DMS 273 treated with DMSO at 0.1 percent for 48 hours (cell line): Measurements from ENCODE around the gene TDRD9.

Experiments used
- DNase-seq: peaks from one replicate; lab custom pipeline; 2025; lab: John Stamatoyannopoulos, UW

The TDRD9 gene

DNA sequence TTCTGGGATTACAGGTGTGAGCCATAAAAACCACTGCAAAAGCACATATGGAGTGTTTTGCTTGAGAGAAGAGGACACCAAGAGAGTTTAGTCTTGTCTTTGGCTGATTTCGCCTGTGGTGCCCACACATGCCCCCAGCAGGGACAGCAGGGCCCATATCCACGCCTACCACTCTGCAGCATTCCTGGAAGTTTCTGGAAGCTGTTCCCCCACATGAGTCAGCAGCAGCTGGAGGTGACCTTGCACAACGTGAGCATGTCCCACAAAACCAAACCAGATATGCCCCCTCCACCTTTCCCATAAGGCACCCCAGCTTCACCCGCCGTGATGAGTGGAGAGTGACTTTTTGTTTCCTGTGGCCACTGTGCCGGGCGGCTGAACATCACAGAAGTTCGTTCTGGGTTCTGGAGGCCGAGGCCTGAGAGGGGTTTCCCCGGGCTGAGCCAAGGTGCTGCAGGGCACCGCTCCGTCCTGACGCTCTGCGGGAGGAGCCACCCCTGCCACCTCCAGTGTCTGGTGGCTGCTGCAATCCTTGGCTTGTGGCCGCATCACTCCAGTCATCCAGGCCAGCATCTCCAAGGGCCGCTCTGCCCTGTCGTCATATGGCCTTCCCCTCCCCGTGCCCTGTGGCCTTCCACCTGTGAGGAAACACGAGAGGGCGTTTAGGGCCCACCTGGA lies 162.0 kb downstream of the TDRD9 start:
- no peak for DNase-seq

DNA sequence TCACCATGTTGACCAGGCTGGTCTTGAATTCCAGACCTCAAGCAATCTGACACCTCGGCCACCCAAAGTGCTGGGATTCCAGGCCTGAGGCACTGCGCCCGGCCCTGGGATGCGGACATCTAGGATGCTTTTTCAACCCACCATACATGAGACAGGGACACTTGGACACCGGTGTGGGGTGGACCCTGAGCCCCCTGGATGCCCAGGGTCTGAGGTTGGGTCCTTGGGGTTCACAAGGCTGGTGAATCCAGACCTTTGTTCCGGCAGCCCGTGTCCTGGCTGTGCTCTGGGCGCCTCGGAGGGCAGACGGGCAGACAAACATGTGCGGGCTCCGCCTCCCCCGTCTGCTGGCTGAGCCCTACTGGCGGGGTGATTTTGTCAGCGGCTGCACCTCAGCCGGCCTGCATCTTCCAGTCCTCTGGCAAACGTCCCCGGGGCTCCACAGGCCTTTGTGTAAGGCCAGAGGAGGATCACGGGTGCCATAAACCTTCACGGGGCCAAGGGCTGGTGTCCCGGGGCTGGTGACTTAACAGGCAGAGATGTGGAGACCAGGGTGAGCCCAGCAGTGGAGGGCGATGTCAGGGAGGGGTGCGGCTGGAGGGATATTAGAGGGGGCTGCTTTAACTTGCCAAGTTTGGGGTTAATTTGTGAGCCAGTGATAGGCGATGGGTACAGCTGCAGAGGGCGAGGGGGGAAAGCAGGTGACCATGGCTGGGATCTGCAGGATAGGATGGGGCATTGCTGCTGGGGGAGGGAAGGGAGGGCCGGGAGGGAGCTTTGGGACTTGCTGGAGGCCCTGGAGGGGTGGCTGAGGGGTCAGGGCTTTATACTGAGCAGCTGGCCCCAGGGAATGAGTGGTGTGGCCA lies 163.0 kb downstream of the TDRD9 start:
- DNase-seq: no peak

DNA sequence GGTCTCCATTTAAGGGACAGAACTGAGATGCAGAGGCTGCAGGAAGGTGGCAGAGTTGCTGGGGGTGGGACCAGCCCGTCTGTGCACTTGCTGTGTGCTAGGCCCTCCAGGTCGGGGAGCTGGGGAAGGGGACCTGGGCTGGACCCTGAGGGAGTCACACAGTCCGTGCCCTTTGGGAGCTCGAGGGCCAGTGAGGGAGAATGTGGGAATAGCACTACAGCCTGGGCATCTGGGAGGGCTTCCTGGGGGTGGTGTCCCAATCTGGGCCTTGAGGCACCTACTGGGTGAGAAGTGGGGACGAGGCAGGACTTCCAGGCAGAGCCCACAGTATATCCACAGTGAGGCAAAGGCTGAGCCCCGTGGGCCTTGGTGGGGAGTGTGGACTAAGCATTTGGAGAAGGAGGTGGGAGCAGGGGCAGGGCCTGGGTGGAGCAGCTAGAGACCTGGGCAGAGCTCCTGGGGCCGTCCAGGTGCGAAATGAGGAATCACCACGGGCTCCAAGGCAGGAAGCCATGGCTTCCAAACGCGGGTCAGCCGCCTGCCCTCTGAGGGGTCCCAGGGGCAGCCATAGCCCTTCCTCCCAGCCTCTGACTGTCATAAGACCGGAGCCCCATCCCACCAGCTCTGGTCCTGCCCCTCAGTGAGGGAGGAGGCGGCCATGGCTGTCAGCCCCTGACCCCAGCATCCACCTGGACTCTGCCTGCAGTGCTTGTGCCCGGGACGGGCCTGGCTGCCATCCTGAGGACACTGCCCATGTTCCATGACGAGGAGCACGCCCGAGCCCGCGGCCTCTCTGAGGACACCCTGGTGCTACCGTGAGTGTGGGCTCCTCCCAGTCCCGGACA lies 163.9 kb downstream of the TDRD9 start:
- no peak for DNase-seq

DNA sequence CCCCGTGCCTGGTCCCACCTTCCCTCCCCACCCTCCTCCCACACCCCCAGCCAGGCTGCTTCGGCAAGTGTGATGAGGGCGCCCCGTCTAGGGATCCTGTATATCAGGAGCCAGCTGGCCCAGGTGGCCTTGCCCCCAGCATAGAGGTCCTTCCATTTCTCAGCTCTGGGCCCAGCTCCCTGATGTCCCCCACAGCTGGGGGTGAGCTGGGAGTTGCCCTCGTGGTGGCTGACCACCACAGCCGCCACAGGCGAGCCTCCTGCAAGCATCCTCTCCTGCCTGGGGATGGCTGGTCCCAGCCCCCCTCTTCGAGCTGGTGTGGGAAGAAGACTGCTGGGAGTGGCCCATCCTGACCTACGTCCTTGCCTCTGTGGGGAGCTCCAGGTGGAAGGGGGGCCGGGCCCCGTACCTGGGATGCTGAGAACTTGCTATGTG lies 164.7 kb downstream of the TDRD9 start:
- DNase-seq: no peak

DNA sequence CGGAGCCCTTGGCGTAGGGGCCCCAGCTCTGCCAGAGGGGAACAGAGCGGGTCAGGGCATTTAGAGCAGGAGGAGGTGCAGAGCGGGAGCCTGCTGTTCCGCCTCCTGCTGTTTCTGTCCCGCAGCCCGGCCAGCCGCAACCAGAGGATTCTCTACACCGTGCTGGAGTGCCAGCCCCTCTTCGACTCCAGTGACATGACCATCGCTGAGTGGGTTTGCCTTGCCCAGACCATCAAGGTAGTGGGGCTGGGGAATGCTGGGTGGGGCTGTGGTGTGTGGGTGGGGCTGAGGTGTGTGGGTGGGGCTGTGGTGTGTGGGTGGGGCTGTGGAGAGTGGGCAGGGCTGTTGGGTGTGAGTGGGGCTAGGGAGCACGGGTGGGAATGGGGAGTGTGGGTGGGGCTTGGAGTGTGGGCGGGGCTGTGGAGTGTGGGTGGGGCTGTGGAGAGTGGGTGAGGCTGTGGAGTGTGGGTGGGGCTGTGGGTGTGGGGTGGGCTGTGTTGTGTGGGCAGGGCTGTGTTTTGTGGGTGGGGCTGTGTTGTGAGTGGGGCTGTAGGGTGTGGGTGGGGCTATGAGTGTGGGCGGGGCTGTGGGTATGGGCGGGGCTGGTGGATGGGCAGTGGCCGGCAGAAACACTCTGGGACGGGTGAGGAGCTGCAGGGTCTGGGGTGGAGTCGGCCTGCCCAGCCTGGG lies 165.3 kb downstream of the TDRD9 start:
- DNase-seq: no peak

DNA sequence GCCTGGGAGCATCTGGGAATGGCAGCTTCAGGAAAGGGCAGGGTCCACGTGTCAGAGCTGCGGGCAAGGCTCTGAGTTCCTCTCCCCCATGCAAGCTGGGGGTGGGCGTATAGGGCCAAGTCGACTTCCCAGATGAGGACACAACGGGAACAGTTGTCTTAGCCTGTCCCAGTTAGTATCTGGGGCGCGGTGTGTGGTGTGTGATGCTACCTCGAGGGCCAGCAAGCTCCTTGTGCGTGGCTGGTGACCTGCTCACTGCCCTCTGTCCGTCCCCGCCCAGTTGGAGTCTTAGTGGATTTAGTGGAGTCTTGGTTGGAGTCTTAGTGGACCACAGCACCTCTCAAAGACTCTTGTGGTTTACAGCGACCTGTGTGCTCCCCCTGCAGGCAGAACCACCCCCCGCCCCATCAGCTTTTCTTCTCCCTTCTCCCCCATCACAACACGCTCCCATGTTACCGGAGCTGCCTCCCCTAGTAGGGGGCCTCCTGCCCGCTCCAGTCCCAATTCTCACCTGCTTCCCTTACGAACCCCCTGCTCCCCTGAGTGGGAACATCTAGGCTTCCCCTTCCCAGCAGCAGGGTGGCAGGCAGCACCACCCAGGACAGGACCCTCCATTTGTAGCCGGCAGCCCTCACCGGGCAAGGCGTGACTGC lies 165.9 kb downstream of the TDRD9 start:
- no peak for DNase-seq

DNA sequence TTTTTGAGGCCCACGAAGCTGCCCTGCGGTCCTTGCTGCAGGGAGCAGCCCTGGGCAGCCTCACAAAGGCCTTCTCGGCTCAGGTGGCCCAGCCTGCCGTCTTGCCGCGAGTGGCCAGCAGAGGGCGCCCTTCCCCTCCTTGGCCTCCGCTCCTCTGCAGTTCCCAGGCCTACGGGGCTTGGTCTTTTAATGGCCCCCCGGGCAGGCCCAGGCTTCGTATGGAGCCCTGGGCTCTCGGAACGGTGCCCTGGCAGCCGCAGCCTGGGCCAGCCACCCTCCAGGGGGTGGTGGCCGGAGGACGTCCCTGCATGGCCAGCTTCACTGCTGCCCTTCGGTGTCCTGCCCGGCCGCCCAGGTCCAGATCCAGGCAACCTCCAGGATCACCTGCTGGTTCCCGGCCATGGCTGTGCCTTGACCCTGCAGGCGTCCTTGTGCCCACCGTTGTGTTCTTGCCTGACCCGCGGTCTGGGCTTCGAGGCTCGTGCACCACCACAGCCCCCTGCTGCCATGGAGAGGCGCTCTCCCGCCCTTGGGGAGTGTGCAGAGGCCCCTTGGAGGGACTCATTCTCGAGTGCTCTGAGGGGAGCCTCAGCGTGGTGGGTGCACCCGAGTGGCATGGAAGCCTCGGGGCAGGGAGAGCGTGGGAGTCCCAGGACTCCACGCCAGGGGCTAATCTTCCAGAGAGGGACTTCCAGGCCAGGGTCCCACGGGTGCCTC lies 166.6 kb downstream of the TDRD9 start:
- no peak for DNase-seq

DNA sequence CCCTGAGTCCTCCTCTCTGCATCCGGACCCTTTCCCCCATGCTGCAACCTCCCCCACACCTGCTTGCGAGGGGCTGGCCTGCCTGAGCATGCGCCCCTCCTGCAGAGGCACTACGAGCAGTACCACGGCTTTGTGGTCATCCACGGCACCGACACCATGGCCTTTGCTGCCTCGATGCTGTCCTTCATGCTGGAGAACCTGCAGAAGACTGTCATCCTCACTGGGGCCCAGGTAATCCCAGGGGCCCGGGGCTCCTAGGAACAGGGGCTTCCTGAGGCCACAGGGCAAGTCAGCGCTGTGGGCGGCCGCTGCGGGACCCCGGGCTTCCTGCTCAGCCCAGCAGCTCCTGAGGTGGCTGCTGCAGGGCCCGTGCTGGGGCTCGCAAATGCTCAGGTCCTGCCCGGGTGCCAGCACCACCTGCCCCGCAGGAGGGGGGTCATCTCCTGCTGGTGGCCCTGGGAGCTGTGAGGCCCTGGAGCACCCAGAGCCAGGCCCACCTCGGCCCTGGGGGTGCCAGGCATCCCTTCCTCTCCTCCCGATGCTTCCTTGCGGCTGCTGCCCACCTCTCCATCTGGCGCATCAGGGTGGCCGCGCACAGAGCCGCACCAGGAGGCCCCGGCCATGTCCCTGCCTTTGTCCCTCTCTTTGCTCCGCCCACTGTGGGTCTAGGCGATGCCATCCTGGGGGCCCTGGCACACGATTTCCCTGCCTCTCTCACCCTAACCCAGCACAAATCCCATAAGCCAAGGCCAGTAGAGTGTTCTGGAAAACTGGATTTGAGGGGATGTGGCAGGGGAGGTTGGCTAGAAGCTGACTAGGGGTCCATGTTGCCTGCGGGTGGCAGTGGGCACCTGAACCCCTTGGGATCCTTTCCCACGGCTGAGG lies 167.4 kb downstream of the TDRD9 start:
- no peak for DNase-seq

DNA sequence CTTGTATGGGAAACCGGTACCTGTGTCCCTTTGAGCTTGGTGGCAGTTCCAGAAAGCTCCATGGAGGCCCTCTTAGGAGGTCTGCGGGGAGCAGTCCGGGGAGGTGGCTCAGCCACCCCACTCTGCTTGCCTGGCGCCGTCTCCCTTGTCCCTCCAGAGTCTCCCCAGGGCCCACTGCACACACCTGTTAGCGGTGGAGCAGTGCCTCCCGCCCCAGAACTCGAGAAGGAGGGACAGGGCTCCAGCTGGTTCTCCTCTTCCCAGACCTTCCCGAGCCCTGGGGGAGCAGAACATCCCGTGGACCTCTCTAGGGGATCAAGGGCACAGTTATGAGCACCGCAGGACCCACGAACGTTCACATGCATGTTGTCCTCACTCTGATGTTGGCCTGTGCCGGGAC lies 168.1 kb downstream of the TDRD9 start:
- DNase-seq: no peak

DNA sequence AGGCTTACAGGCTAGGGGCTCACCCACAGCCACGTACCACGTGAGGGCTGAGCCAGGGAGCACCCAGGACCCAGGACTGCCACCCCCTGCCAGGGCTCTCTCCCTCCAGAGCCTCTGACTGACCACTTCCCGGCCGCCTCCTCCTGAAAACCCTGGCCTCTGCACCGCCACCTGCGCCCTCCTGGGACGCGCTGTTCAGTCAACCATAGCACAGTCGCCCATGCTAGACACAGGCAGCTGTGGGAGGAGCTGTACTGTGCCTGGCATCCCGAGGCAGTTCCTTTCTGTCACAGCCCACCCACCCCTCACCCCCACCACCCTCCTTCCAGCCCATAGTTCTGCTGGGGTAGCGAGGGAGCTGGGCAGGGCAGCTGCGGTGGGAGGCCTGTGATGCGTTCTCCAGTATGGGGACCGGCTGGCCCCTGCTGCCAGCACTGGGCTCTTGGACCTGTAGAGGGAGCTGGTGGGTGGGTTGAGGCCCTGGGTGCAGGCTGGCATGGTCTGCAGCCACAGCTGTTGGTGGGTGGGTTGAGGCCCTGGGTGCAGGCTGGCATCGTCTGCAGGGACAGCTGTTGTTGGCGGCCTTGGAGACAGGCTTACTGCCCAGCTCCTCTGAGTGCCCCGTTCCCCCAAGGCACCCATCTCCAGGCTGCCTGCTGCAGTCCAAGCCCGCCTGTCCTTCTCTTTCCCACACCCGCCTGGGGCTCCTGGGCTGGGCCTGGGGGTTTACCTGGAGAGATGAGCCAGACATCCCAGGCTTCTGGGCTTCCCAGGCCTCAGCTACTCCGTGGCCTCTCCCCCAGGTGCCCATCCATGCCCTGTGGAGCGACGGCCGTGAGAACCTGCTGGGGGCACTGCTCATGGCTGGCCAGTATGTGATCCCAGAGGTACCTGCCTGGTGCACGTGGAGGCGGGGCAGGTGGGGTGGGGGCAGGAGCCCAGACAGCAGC lies 168.8 kb downstream of the TDRD9 start:
- DNase-seq: peak; percentile 33

DNA sequence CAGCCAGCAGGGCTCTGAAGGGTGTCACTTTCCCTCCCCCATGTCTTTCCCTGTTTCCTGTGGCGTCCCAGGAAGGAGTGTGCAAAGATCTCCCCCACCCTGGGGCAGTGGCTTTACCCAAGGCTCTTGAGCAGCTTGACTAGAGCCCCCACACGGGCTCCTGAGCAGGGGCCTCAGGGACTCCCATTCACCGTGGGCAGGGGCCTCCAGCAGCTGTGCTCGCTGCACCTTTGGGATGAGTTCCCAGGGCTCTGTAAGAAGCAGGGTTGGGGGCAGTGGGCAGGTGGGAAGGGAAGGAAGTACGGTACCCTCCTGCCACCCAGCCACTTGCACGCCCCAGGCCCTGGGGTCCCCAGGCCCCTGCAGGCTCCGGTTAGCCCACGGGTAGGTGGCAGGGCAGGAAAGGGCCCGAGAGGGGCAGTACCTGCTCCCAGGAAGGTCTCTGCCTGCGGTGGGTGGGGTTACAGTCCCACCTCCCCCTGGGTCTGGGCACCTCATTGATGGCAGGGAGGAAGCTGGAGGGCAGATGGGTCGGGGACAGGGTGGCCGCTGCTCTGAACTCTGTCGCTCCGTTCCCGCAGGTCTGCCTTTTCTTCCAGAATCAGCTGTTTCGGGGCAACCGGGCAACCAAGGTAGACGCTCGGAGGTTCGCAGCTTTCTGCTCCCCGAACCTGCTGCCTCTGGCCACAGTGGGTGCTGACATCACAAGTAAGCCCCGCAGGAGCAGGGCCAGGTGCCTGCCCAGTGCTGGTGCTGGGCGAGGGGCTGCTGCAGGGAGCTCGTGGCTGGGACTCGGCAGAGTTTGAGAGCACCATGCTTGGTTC lies 170.2 kb downstream of the TDRD9 start:
- DNase-seq: no peak

DNA sequence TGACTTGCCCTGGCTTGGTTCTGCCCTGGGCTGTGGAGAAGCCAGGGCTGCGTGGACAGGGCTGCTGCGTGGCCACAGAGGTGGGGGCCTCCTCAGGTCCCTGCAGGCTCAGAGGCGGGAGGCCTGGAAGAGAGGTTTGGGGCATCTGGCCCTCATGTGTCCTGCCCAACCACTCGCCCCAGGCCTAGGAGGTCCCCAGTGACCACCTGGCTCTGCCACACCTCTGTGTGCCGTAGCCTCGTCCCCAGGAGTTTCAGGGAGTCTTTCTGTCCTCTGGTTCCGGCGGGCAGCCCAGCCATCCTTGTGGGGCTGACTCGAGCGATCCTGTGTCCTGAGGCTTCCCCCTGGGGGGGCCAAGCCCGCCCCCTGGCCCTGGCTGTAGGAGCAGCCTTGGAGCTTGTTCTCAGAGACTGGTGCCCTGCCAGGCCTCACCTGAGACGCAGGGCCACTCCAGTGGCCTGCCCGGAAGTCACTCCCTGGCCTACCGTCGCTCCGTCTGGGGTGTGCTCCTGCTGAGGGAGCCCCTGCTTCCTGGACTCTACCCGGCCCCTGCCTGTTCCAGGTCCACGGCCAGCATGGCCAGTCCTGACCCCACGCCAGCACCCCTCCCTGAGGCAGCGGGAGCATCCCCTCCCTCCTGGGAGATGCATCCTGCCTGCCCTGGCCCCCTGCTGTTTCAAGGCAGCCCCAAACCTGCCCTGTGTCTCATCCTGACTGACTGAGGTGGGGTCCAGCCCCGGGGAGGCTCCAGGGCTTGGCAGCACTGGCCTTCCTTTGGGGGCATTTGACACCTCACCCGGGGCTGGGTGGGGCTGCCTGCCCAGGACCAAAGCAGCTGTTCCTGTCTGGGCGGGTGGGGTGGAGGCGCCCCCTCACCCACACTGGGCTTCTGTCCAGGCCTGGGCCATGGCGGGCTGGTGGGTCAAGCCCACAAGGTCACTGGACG lies 171.1 kb downstream of the TDRD9 start:
- DNase-seq: no peak

DNA sequence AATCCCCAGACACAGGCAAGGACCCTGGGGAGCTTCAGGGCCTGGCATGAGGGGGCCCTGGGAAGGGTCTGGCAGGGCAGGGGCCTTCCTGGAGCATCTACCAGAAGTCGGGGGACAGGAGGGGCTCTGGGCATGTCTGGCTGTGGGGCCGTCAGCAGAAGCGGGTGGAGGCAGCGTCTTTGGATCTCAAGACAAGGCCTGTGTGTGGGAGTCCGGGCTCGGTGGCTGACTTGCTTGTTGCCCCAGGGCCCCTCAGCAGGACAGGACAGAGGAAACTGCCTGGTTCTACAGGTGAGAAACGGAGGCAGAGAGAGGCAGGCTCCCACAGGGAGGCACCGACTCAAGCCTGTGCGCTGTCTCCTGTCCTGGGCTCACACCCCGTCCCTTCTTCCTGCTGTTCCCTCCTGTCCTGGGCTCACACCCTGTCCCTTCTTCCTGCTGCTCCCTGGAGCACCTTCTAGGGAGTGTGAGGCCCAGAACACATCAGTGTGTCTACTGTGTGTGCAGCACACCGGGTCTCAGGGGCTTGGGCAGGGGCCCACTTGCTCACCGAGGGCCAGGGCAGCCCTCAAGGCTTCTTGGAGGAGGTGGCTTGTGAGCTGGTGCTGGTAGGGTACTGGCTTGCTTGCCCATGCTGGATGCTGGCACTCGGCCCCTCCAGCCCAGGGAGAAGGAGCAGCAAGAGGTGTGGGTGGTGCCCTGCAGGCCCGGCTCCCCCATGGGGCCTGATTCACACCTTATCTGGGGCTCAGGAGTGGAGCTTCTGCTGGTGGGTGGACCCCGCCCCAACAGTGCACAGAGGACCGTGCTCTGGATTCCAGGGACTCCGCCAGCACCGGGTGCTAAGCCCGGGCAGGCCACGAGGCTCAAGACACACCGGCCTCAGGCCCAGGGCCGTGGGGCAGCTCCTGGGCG lies 172.2 kb downstream of the TDRD9 start:
- no peak for DNase-seq

DNA sequence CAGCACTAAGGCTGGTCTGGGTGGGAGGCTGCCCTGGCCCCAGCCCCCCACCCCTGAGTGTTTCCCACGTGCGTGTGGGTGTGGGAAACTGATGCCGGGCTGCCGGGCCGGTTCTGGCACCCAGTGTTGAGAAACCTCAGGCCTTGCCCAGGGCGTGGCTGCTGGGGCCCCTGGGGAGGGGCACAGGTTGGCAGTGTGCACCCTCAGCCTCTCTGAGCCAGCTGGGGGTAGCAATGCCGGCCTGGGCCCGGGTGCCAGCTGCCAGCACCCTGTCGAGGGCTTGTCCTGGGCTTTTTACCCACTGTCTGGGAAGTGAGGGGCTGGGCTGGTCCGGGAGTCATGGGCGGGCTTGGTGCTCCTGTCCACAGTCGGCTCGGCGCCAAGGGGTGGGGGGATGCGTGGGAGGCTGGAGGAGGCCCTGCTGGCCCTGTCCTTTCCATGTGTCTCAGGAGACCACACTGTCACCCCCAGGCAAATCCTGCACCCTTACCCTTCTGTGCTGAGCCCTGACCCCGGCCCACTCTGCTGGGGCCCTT lies 172.9 kb downstream of the TDRD9 start:
- DNase-seq: no peak

DNA sequence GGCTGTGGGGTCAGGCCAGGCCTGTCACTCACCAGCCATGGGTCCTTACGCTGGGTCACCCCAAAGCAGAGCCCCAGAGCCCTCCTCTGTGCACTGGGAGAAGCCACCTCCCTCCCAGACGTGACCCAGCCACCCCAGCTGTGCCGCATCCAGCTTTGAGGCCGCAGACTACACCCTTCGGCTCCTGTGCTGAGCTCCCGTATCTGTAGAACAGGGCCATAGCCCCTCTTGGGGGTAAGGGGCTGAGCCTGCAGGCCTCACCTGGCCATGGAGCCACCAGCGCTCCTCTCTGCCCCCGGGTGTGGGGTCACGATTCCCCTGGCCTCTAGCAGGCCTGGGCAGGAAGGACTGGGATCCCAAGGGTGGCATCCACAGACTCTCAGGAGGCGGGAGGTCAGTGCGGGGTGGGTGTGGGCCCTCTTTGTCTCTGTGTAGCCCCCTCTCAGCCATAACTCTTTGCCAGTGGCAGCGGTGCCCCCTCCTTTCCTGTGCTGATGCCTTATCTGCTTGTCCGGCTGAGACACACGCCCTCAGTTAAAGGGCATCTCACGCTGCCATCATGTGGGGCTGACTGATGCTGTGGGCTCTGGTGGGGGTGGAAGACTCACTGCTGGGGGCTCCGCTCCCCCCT lies 173.5 kb downstream of the TDRD9 start:
- DNase-seq: no peak
